Measurements from ENCODE around the gene SRRM4.
A peak's percentile ranks its signal among the peaks of the same experiment; 100 is the strongest.

SRRM4 gene

GRCh38 chr12:119060847-119061796 lies 79.8 kb downstream of the SRRM4 start:
- no peak for TF ChIP-seq CTCF (IDR thresholded peaks at IDR 0.05; ENCODE audit: insufficient read depth, low read depth, low read length, missing control alignments)
- no peak overlapping the region for H3K4me3 ChIP-seq (ENCODE audit: low read length)
- peak; percentile 58 for DNase-seq (ENCODE audit: low read depth)

GRCh38 chr12:119068129-119068856 lies 87.0 kb downstream of the SRRM4 start:
- no peak overlapping the region for H3K4me3 ChIP-seq (ENCODE audit: low read length)
- TF ChIP-seq CTCF (IDR thresholded peaks at IDR 0.05; ENCODE audit: insufficient read depth, low read depth, low read length, missing control alignments): no peak
- no peak for DNase-seq (ENCODE audit: low read depth)

- H3K4me3 ChIP-seq (ENCODE audit: low read length): no peak overlapping the region
- DNase-seq (ENCODE audit: low read depth): no peak
- no peak for TF ChIP-seq CTCF (IDR thresholded peaks at IDR 0.05; ENCODE audit: insufficient read depth, low read depth, low read length, missing control alignments)
Observed at GRCh38 chr12:119069147-119069642, 87.9 kb downstream of the SRRM4 start.

- H3K4me3 ChIP-seq (ENCODE audit: low read length): no peak overlapping the region
- DNase-seq (ENCODE audit: low read depth): no peak
- no peak for TF ChIP-seq CTCF (IDR thresholded peaks at IDR 0.05; ENCODE audit: insufficient read depth, low read depth, low read length, missing control alignments)
Observed at GRCh38 chr12:119071176-119071575, 89.8 kb downstream of the SRRM4 start.

GRCh38 chr12:119071638-119072231 lies 90.4 kb downstream of the SRRM4 start:
- no peak for DNase-seq (ENCODE audit: low read depth)
- H3K4me3 ChIP-seq (ENCODE audit: low read length): no peak overlapping the region
- no peak for TF ChIP-seq CTCF (IDR thresholded peaks at IDR 0.05; ENCODE audit: insufficient read depth, low read depth, low read length, missing control alignments)

GRCh38 chr12:119072440-119072839 lies 91.1 kb downstream of the SRRM4 start:
- TF ChIP-seq CTCF (IDR thresholded peaks at IDR 0.05; ENCODE audit: insufficient read depth, low read depth, low read length, missing control alignments): no peak
- no peak overlapping the region for H3K4me3 ChIP-seq (ENCODE audit: low read length)
- DNase-seq (ENCODE audit: low read depth): no peak

All from epithelial cell of esophagus (primary cell).